ENCODE results near the gene NINJ2.
"Not testable (repeated sequence)": the region's sequence is repeated elsewhere in the genome, so short reads cannot be mapped to it uniquely, and the experiment has no call there.

NINJ2 gene

DNA sequence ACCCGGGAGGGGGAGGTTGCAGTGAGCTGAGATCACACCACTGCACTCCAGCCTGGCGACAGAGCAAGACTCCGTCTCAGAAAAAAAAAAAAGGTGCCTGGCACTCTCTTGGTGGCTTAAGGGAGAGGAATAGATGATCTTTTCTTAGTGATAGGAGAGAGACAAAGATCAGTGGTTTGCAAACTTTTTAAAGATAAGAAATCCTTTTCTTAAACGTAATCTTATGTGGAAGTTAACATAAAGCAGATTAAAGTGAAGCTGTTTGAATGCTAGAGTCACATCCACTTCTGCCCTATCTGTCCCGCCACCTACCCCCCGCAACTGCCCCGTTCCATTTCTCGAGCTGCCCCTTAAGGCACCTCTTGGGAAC, 6.3 kb upstream of the NINJ2 start:
- no peak for DNase-seq

DNA sequence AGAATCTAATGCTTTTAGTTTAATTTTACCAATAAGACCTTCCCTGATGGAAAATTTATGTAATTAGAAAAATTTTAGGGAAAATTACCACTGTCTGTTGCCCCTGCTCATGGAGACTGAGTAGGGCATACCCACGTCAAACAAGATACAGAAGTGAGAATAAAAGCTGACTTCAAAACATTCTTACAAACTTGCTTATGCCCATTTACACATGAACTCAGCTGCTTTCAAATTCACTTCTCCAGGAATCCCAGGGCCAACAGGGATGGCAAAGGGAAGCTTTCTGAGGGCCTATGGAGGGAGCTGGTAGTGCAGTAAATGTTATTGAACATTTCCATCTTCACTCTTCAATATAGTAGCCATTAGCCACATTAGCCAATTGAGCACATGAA, 4.8 kb upstream of the NINJ2 start:
- DNase-seq, result no peak

DNA sequence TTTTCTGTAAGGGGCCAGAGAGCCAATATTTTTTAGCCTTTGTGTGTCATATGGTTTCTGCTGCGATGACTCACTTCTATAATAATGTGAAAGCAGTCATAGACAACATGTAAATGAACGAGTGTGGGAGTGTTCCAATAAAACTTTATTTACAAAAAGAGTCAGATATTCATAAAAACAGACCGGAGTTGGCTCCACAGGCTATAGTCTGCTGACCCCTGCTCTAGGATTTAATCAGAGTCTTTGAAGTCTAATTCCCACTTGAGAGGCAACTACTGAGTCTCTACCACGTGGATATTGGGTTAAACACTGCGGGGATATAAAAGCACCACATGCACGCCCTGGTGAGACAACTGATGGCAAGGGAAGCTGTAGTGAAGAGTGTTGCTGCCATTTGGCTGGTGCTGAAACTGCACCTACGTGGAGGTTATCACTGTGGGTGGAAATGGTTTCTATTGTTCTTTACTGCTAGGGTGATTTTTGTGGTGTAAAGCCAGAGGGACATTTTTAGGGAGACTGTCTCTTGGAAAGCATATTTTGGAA, 3.6 kb upstream of the NINJ2 start:
- DNase-seq, result peak; percentile 46

DNA sequence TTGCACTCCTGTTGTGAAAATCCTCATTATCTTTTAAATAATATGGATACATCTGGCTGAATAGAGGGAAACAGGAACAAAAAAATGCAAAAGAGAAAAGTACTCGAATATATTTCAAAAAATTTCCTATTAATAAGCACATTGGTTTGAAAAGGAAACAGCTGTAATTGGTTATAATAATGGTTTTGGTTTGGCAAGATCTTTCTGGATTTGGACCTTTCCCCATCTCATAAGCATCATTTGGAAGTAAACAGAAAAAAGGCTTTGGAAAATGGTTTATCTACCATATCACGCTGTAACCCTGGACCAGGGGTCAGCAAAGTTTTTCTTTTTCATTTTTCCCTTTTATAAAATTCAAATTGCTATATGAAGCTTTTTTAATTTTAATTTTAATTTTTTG, 2.8 kb upstream of the NINJ2 start:
- DNase-seq, result no peak

DNA sequence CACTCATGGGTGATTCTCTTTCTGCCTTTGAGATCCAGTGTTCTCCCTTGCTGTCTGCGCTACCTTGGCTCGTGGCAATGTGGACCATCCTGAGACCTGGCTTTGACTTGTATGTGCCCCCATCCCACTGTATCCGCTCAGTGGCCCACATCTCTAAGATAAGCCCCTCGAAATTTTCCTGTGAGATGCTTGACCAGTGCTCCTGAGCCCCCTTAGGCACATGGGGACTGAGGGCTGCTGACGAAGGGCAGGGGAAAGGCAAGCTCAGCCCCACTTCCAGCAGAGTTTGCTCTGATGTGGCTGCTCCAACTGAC, 1.5 kb upstream of the NINJ2 start:
- DNase-seq, result no peak

DNA sequence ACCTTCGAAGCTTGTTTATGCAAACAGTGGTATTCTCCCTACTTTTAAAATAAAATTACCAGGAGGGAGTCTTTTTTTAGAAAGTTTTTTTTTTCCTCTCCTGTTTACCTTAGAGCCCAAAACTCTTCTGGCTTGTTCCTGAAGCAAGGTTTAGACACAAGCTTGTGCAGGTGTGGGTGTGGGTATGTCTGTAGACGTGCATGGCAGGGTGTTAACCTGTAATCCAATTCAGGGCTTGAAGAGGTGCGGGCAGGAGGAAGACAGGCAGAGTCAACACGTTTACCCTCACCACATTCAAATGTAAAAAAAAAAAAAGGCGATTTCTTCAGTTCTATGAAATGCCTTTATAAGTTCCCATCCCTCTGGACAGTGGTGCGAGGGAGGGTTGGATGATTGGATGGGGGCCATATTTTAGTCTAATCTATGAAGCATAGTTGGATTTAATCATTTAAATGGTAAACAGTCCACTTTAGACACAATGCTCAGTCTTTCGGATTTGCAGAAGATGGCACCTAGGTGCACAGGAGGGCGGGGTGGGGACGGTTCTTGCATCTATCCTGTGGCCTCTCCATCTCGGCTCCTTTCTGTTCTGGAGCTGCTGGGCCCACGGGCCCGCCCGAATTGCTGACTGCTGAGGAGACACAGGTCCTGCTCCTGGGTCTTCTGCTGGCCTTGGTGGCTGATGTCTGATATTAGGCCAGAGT, 982 bp upstream of the NINJ2 start:
- DNase-seq, result no peak

DNA sequence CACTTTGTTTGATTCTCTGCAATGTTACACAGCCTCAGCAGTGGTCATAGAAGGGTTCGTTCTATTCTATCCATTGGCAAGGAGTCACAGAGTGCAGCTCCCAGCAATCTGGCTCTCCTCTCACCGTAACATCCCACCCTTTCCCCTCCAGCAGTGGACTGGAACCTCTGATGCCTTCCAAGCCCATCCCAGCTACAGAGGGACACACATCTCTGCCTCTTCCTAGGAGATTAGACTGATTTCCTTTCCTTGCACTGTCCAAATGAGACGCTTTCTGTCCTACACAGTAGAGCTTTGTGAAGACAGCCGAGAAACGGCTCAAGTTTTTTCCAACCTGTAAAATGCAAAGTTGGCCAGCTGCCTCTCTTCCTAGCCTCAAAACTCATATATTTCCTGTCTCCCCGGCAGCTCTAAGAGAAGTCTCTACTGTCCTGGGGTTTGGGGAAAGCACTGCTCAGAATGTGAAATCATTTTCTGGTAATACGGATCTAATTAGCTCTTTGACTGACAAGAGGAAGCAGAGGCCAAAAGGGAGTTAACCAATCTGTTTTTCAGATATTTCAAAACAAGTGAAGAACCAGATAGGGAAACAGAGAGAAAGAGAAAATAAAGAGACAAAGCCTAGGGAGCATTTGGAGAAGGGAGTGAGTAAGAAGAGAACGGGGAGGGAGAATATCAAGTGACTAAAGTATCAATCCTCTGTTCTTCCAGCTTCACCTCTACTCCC, 516 bp downstream of the NINJ2 start:
- no peak for DNase-seq

DNA sequence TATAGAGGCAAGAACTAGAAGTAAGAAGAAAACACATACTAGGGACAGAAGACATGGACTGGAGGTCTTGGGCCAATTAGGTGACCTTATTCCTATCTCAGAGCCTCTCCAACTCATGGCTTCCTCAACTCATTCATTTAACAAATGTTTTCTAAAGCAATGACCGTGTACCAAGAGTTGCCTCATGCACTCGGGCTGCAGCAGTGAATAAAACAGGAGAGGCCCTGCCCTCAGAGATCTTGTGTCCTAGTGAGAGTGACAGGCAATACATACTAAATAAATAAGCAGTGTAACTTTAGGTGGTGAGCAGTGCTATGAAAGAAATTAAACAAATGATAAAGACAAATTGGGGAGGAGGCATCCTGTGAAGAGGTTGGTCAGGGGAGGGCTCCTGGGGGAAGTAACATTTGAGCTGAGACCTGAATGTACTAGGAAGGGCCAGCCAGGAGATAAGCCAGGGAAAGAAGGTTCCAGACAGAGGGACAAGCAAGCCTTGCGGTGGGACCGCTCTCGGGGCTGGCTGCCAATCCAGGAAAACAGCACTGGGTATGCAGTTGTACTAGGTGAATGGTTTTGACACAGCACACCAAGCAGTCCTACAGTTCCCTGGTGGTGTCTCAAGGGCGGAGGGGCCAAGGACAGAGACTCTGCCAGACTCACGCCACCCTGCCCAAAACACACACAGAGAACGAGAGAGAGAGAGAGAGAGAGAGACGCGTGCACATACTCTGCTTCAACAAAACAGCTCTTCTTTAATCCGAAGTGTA, 1.3 kb downstream of the NINJ2 start:
- no peak for DNase-seq

DNA sequence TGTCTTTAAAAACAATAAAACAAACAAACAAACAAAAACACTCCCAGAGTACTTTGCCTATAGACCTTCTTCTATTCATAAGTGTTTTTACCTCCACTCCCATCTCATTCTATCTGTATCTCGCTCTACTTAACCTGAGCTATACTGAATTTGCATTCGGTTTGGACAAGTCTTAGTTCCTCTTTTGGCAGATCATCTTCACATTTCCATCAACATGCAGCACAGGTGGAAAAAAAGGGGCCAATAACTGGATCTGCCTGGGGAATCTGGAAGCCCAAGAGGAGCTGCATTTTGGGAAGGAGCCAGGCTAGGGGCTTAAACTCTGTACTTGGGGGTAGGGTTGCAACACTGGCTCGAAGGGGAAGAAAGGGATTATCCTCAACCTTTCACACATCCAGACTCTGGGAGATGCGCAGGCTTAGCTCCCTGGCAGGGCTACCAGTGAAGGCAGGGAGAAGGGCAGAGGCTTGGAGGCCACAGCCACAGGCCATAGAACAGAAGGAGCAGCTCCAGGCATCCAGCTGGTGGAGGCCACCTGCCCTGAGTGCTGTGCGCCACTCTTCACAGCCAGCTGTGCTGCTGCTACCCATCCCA, 4.1 kb downstream of the NINJ2 start:
- DNase-seq, result no peak

DNA sequence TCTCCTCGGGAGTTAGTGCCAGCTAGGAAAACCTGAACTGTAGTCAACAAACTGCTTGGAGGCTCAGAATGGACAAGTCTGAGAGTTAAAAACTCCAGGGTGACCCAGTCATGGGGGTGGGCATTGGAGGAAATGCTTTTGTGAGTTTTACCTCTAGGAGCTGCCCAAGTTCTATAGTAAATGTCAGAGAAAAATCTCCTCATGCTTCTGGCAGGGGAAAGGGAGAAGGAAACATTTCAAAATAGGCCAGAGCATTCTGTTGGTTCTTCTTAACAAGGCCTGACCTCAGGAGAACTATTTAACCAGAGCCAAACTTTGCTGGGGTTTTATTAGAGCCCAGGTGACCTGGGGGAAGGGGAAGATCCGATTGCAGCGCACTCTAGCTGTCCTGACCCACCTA, 12.3 kb downstream of the NINJ2 start:
- DNase-seq, result no peak

DNA sequence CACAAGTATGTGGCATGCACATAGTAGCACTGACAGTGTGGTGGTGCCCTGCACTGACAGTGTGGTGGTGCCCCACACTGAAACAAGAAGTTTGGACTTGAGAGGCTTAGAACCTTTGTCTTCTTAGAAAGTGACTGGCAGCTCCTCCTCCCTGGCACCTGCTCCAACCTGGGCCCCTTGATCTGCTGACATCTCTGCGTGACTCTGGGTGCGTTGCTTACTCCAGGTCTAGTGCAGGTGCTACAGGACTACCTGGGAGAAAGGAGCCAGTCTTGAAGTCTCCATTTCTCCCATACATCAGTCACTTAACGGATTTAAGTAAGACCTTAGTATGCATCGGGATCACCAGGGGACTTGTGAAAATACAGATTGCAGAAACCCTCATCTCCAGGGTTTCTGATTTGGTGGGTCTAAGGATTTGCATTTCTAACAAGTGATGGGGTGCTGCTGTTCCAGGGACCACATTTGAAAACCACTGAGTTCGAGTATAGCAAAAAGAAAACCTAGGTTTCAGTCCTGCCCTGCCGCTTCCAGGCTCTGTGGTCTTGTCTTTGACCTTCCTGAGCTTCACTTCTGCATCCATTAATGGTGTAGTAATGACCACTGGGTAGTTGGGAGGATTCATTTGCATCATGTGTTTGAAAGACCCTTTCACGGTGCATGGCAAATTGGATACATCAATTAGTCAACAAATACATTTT, 15.7 kb downstream of the NINJ2 start:
- DNase-seq, result no peak

DNA sequence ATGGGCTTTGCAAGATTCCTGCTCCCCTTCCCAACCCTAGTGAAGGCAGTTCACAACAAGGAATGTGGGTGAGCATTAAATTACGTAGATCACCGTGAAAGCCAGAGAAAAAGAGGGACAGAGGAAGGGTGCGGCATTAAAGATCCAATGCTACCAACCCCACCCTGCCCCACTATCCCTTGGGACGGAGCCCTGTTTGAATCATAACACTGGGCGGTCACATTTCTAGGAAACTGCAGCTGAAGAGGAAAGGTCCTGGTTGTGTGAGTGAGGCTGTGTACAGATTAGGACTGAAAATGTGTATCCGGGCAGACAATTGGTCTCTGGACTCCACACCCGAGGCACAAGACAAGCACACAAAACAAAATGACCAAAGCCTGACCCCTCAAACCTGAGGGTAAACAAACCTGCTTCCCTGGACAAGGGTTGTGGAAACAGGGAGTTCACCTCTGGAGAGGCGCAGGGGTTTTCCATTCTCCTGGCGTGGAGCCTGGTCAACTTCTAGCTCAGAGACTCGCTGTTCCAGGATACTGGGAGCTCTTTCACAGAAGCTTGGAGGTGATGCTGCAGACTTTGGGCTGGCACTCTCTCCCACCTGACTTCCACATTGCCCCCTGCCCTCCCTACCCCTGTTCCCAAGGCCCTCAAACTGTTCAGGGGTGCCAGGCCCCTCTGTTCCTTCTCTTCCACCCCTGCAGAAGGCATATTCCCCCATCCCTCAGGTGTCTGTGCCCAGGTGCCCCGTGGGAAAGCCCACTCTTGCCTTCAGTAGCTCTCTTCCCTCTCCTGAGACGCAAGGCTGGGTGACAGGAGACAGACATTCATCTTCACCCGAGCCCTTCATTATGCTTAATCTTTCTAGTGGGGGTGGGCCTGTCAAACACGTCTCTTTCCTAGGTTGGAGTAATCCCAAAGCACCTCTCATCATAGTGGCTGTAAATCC, 16.5 kb downstream of the NINJ2 start:
- DNase-seq, result no peak

DNA sequence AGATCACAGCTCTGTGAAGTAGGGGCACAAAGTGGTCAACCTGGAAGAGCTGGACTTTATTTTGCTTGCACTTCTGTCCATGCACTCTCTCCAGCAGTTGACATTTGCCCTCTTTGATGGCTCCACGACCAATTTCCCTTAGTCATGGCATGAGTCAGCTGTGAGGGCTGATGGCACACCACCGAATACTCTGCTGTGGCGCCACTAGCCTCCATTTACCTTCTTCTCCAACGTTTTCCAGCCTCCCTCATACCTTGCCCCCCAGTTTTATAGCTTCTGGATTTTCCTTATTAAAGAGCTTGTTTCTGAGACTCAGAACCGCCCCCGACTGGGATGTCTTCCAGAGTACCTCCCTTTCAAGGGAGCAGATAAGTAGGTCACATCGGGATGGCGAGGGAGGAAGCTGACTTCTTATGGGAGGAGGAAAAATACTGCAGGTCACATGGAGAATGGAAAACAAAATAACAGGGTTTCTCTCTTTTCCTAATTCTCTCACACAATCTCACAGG, 17.6 kb downstream of the NINJ2 start:
- DNase-seq, result no peak

DNA sequence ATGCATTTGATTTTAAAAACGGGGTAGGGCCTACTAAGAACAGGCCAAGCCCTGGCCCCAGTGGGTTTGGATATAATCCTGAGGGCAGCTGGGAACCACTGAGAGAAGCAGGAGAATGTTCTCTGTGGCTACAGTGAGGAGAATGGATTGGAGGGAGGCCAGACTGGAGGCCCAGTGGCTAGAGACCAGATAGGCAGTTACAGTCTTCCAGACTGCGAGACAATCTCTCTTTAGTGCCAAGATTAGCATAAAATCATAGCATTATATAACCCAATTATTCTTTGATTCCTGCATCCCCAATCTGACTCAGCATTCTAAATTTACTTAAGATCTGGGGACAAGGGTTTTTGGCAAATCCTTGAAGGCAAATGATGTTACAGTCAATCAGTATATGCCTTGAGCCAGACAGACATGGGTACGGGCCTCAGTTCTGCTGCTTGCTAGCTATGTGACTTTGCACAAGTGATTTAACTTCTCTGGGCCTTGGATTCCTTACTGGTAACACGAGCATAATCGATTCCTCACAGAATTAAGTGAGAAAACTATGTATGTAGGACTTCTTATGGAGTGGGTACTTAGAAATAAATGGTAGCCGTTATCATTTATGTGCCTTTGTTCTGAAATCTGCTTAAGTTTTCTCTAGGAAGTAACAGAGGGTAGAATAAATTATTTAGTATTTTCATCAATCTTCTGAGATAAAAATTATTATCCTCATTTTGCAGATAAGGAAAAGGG, 18.3 kb downstream of the NINJ2 start:
- DNase-seq, result no peak

DNA sequence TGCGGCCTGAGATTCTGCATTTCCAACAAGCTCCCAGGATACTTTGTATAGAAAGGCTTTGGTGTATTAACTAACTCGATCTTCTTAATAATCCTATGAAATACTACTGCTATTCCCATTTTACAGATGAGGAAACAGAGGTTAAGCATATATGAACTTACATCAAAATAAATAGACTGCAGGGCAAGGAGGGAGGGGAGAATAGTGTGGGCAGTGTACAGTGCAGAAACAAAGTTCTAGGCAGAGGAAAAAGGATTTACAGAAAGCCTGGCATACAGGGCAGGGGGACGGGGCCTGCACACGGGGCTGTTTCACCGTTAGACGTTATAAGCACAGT, 19.0 kb downstream of the NINJ2 start:
- no peak for DNase-seq

DNA sequence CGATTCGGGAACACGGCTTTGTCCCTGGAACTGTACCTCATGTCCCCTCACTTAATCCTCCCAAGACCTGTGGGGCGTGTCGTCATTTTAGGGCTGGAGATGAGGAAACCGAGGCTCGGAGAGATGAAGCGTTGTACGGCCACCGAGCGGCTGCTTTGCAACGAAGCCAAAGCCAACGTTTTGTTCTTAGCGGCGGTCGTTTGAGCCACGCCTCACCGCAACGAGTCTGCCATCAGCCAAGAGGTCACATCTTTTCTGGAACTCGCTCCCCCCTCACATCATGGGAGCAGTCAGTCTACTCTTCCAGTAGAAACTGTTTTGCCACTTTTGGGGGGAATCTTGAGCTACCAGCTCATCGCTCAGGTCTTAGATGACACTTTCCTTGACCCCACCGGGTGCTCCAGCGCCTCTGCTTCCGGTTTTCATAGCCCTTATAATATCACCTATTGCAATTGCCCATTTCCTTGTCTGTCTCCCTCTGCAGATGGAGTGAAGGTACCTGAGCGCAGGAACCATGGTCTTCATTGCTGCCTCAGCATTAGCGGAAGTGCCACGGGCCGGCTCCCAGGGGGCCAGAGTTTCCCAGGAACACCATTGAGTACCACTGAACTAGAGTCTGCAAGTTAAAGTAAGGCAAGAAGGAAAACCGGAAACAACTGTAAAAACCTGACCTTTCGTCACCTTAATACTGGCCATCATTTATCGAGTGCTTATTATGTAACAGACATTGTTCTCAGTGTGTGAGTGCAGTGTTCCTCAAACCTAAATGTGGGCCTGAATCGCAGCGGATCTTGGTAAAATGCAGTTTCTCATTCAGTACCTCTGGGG, 19.6 kb downstream of the NINJ2 start:
- peak; percentile 37 for DNase-seq

DNA sequence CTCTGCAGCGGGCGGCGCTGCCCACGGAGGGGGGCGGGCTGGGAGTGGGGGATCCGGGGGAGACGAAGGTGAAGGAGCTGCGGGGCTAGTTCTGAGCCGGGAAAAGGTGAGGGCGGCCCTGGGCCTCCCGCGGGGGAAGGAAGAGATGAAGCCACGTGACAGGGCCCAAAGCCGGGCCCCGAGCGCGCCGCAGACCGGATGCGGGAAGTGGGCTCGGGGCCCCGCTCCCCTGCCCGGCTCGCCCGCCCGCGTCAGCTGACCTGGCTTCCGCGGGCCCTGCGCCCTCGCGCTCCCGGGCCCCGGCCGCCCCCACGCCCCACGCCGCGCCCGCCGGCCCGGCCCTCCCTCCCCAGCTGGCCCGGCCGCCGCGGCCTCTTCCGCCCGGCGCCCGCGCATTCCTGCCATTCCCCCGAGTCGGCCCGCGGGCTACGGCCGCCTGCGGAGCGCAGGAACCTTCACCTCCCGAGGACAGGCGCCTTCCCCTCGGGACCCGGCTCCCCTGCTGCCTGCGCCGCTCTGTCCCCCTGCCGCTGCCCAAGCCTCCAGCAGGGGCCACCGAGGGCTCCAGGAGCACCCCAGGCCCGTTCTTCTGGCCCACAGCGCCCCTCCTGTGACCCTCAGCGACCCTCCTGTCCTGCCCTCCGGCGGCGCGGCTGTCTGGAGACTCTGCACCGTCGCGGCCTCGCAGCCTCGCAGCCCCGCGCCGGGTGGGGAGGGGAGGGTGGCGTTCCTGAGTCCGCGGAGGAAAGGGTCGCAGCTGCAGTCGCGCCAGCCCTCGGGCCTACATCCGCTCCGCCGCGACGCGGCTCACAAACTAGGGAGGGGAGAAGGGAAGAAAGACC, 20.4 kb downstream of the NINJ2 start:
- peak; percentile 85 for DNase-seq

DNA sequence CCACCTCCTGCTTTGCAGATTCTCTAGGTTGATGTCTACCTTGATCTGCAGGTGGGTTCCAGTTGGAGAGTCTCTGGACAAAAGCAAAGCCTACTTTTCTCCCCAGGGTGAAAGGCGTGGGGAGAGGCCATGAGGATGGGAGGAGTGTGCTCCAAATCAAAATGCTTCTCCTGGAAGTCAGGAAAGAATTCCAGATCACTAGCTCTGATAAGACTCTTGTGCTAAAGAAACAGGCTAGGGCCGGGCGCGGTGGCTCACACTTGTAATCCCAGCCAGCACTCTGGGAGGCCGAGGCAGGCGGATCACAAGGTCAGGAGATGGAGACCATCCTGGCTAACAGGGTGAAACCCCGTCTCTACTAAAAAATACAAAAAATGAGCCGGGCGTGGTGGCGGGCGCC, 21.9 kb downstream of the NINJ2 start:
- DNase-seq, result not testable (repeated sequence)

DNA sequence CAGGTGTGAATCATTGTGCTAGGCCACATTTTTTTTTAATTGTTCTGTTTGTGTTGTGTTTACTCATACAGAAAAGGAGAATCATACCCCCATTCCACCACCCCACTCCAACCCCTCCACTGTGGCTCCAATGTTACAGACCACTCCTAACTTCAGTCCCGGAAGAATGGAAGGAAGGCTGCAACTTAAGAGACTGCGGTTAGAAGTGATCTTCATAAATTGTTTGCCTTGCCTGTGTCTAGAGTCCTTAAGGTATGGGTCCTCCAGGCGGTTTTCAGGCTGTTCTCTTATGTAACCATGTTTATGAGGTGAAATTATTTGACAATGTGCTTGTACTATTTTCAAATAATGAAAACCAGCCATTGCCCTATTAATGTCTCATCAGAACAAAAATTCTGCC, 22.5 kb downstream of the NINJ2 start:
- DNase-seq, result no peak
